ENCODE measurements around the gene DCAF8. TPM values are rescaled to one million over a fixed set of nuclear protein-coding genes. Genes with fewer than 3 reads are reported as not detected.

DCAF8 gene
- total RNA-seq, 1 donor from 2014 or later: 127 TPM

- ATAC-seq (no peak), DNase-seq (ENCODE audit: low spot score) (no peak)
These were observed 55.2 kb downstream of the DCAF8 start for GRCh38 chr1:160207118-160207650.

- ATAC-seq: no peak
- no peak for DNase-seq (ENCODE audit: low spot score)
These were observed 55.8 kb downstream of the DCAF8 start for GRCh38 chr1:160206421-160207117.

GRCh38 chr1:160206036-160206389 is 56.3 kb downstream of the DCAF8 start:
- ATAC-seq (peak; percentile 30), DNase-seq (ENCODE audit: low spot score) (no peak)

- DNase-seq (ENCODE audit: low spot score) (peak; percentile 72), ATAC-seq (peak; percentile 90)
These were observed 56.9 kb downstream of the DCAF8 start, which contains the start of gene PEA15 for GRCh38 chr1:160205242-160206035. Gene PEA15 (plus strand): TSS chr1:160205384. CDS start chr1:160211545, 6,161 bp downstream.

- ATAC-seq: no peak
- no peak for DNase-seq (ENCODE audit: low spot score)
These were observed 57.7 kb downstream of the DCAF8 start for GRCh38 chr1:160204526-160205241.

GRCh38 chr1:160200786-160201185 is 61.6 kb downstream of the DCAF8 start:
- no peak for DNase-seq (ENCODE audit: low spot score)

GRCh38 chr1:160197231-160197630 is 65.1 kb downstream of the DCAF8 start:
- ATAC-seq (no peak), DNase-seq (ENCODE audit: low spot score) (no peak)

More at GRCh38 chr1:160200786-160201185, 61.6 kb downstream of the DCAF8 start:
- ATAC-seq: no peak

GRCh38 chr1:160196143-160196542 is 66.2 kb downstream of the DCAF8 start:
- DNase-seq (ENCODE audit: low spot score) (no peak), ATAC-seq (no peak)

GRCh38 chr1:160194737-160195059 is 67.7 kb downstream of the DCAF8 start:
- no peak for ATAC-seq

GRCh38 chr1:160193832-160194736 is 68.3 kb downstream of the DCAF8 start:
- DNase-seq (ENCODE audit: low spot score) (no peak), ATAC-seq (no peak)

More at GRCh38 chr1:160194737-160195059, 67.7 kb downstream of the DCAF8 start:
- no peak for DNase-seq (ENCODE audit: low spot score)

GRCh38 chr1:160193091-160193819 is 69.1 kb downstream of the DCAF8 start:
- DNase-seq (ENCODE audit: low spot score) (peak; percentile 83), ATAC-seq (peak; percentile 98)

- no peak for ATAC-seq
- no peak for DNase-seq (ENCODE audit: low spot score)
These were observed 70.1 kb downstream of the DCAF8 start for GRCh38 chr1:160192234-160192633.

- ATAC-seq (no peak), DNase-seq (ENCODE audit: low spot score) (no peak)
These were observed 70.6 kb downstream of the DCAF8 start for GRCh38 chr1:160191756-160192155.

- DNase-seq (ENCODE audit: low spot score) (no peak), ATAC-seq (no peak)
These were observed 72.4 kb downstream of the DCAF8 start, which contains the start of gene CASQ1 for GRCh38 chr1:160189649-160190625. Gene CASQ1 (plus strand): TSS chr1:160190575. CDS start chr1:160190752, 177 bp downstream.

GRCh38 chr1:160188341-160188740 is 74.0 kb downstream of the DCAF8 start:
- no peak for ATAC-seq
- no peak for DNase-seq (ENCODE audit: low spot score)

- ATAC-seq (no peak), DNase-seq (ENCODE audit: low spot score) (no peak)
These were observed 74.9 kb downstream of the DCAF8 start for GRCh38 chr1:160187407-160187806.

- DNase-seq (ENCODE audit: low spot score): no peak
- ATAC-seq: no peak
These were observed 75.6 kb downstream of the DCAF8 start for GRCh38 chr1:160186729-160187128.

GRCh38 chr1:160186246-160186645 is 76.1 kb downstream of the DCAF8 start:
- DNase-seq (ENCODE audit: low spot score) (no peak), ATAC-seq (no peak)
